Fibroblast of lung (primary cell): Measurements from ENCODE around the gene HSPB6.

Experiments
- CTCF ChIP-seq, 2 donors: IDR thresholded peaks in 1 of 2; conservative IDR thresholded peaks in 1 of 2; 1 replicate in 1 of 2; 2 replicates in 1 of 2; pipeline ENCODE4 v1.5.1; 2011 to 2012; ENCODE audit warnings: low read length in 2 of 2, control low read depth in 1 of 2, inconsistent platforms in 1 of 2, low read depth in 1 of 2, mild to moderate bottlenecking in 1 of 2
- EZH2 ChIP-seq: IDR thresholded peaks from 2 replicates; pipeline ENCODE4 v1.5.1; 2012; ENCODE audit warnings: low read length, control low read depth, mild to moderate bottlenecking; ENCODE audit errors: missing control alignments

GRCh38 chr19:35780058-35780457, 23.2 kb upstream of the HSPB6 start:
- TF ChIP-seq CTCF (conservative IDR thresholded peaks at IDR 0.05 in 1 of 2, IDR thresholded peaks at IDR 0.05 in 1 of 2; ENCODE audit: low read depth in 1 of 2, low read length in 2 of 2), result no peak
- TF ChIP-seq EZH2, result no peak
